Karpas-422 (cell line): ENCODE measurements around the gene STX18. TPM values are rescaled to one million over a fixed set of nuclear protein-coding genes. Genes with fewer than 3 reads are reported as not detected.

Source experiments
- DNase-seq: peaks from one replicate; pipeline ENCODE4 v3.0.0-alpha.2; 2015
- H2AFZ ChIP-seq: fragments of 200-600 bp; sonication (generic); 2 replicates; pipeline ENCODE4 v1.6.1; 2014; ENCODE audit warnings: antibody characterized with exemption, low read length, mixed read lengths
- H3K27ac ChIP-seq: fragments of 200-600 bp; sonication (generic); 2 replicates; pipeline ENCODE4 v1.5.1; 2014; ENCODE audit warnings: mild to moderate bottlenecking, low read length, moderate library complexity
- H3K27me3 ChIP-seq: fragments of 200-600 bp; sonication (generic); 2 replicates; pipeline ENCODE4 v1.6.1; 2014; ENCODE audit warnings: low read length, mixed read lengths
- H3K36me3 ChIP-seq: fragments of 200-600 bp; sonication (generic); 2 replicates; pipeline ENCODE4 v1.6.1; 2014; ENCODE audit warnings: low read length, mixed read lengths; ENCODE audit not compliant: insufficient read depth
- H3K4me1 ChIP-seq: fragments of 200-600 bp; sonication (generic); 2 replicates; pipeline ENCODE4 v1.6.1; 2014; ENCODE audit warnings: mild to moderate bottlenecking, low read length, mixed read lengths
- H3K4me2 ChIP-seq: fragments of 200-600 bp; sonication (generic); 2 replicates; pipeline ENCODE4 v1.6.1; 2014; ENCODE audit warnings: low read length, low read depth, mild to moderate bottlenecking; ENCODE audit not compliant: poor library complexity, severe bottlenecking
- H3K4me3 ChIP-seq: fragments of 200-600 bp; sonication (generic); 2 replicates; pipeline ENCODE4 v1.5.1; 2014; ENCODE audit warnings: mild to moderate bottlenecking, antibody characterized with exemption, low read length, mixed read lengths
- H3K79me2 ChIP-seq: fragments of 200-600 bp; sonication (generic); 2 replicates; pipeline ENCODE4 v1.6.1; 2014; ENCODE audit warnings: mild to moderate bottlenecking, low read length, mixed read lengths
- H3K9ac ChIP-seq: fragments of 200-600 bp; sonication (generic); 2 replicates; pipeline ENCODE4 v1.6.0; 2014; ENCODE audit warnings: low read length
- H3K9me2 ChIP-seq: fragments of 200-600 bp; sonication (generic), shearing (Covaris generic); replicated peaks from 2 replicates; pipeline ENCODE4 v1.6.0; 2014; ENCODE audit warnings: mild to moderate bottlenecking, low read length, moderate library complexity; ENCODE audit not compliant: insufficient read depth
- H3K9me3 ChIP-seq: fragments of 300-700, 200-600 bp; sonication (generic); 2 replicates; pipeline ENCODE4 v1.6.1; 2014; ENCODE audit warnings: low read length, mixed read lengths
- H4K20me1 ChIP-seq: fragments of 200-600 bp; sonication (generic); 2 replicates; pipeline ENCODE4 v1.6.1; 2014; ENCODE audit warnings: mild to moderate bottlenecking, antibody characterized with exemption, low read length, low read depth; ENCODE audit not compliant: insufficient read depth
- total RNA-seq: library from RNA; depleted of rRNA; stranded (reverse); fragments of >200 nt; shearing (Covaris generic); gene quantifications from 2 replicates; pipeline ENCODE4 v1.2.3, GENCODE V29; 2014; ENCODE audit warnings: low replicate concordance

The STX18 gene
- total RNA-seq, 1 experiment from 2014 or later = 17.9 TPM

- Histone ChIP-seq H2AFZ (no peak overlapping the region), H3K4me1 (peaks cover 41% of the 10 kb centered on the region), H3K9me2 (no peaks in the 10 kb centered on the region), H3K79me2 (peaks cover 41% of the 10 kb centered on the region), H3K36me3 (no peaks in the 10 kb centered on the region), H3K9me3 (no peaks in the 10 kb centered on the region), H3K4me2 (peak overlapping the region; percentile 81), H3K27me3 (no peaks in the 10 kb centered on the region), H3K9ac (no peak overlapping the region), H3K4me3 (no peak overlapping the region), H4K20me1 (peaks cover 53% of the 10 kb centered on the region), H3K27ac (no peak overlapping the region)
- no peak for DNase-seq
These were observed 51.0 kb downstream of the STX18 start for GRCh38 chr4:4490816-4491215.

- Histone ChIP-seq H3K9me2 (no peaks in the 10 kb centered on the region), H3K9me3 (no peaks in the 10 kb centered on the region), H3K4me3 (no peak overlapping the region), H3K27me3 (no peaks in the 10 kb centered on the region), H3K4me1 (peaks cover 41% of the 10 kb centered on the region), H3K4me2 (no peak overlapping the region), H3K9ac (no peak overlapping the region), H3K36me3 (no peaks in the 10 kb centered on the region), H4K20me1 (peaks cover 57% of the 10 kb centered on the region), H3K79me2 (peaks cover 49% of the 10 kb centered on the region), H3K27ac (no peak overlapping the region), H2AFZ (no peak overlapping the region)
- no peak for DNase-seq
These were observed 51.8 kb downstream of the STX18 start for GRCh38 chr4:4490041-4490440.

GRCh38 chr4:4488405-4489404 is 53.1 kb downstream of the STX18 start:
- Histone ChIP-seq H3K9me3 (no peaks in the 10 kb centered on the region), H2AFZ (no peak overlapping the region), H3K27me3 (no peaks in the 10 kb centered on the region), H3K4me1 (peaks cover 41% of the 10 kb centered on the region), H3K9me2 (no peaks in the 10 kb centered on the region), H3K36me3 (no peaks in the 10 kb centered on the region), H3K4me3 (no peak overlapping the region), H3K79me2 (peaks cover 53% of the 10 kb centered on the region), H3K4me2 (peak overlapping the region; percentile 15), H3K9ac (no peak overlapping the region), H3K27ac (0 out of 2 replicates have a peak overlapping the region, but pooled peaks have one; percentile 24), H4K20me1 (peaks cover 55% of the 10 kb centered on the region)
- DNase-seq = peak; percentile 91

- H3K79me2 ChIP-seq = peaks cover 64% of the 10 kb centered on the region
- H3K36me3 ChIP-seq = no peaks in the 10 kb centered on the region
- H3K4me3 ChIP-seq = no peak overlapping the region
- H2AFZ ChIP-seq = no peak overlapping the region
- peaks cover 34% of the 10 kb centered on the region for H3K4me1 ChIP-seq
- no peak for DNase-seq
- no peaks in the 10 kb centered on the region for H3K9me2 ChIP-seq
- H3K27me3 ChIP-seq = no peaks in the 10 kb centered on the region
- H4K20me1 ChIP-seq = peaks cover 58% of the 10 kb centered on the region
- H3K9ac ChIP-seq = no peak overlapping the region
- no peaks in the 10 kb centered on the region for H3K9me3 ChIP-seq
- H3K27ac ChIP-seq = no peak overlapping the region
- H3K4me2 ChIP-seq = no peak overlapping the region
These were observed 54.9 kb downstream of the STX18 start for GRCh38 chr4:4486969-4487368.

GRCh38 chr4:4485806-4486205 is 56.0 kb downstream of the STX18 start:
- no peak overlapping the region for H3K4me3 ChIP-seq
- no peak overlapping the region for H3K27ac ChIP-seq
- no peak overlapping the region for H2AFZ ChIP-seq
- no peak for DNase-seq
- H4K20me1 ChIP-seq = peaks cover 61% of the 10 kb centered on the region
- H3K36me3 ChIP-seq = no peaks in the 10 kb centered on the region
- no peaks in the 10 kb centered on the region for H3K9me2 ChIP-seq
- no peak overlapping the region for H3K9ac ChIP-seq
- H3K27me3 ChIP-seq = no peaks in the 10 kb centered on the region
- H3K79me2 ChIP-seq = peaks cover 72% of the 10 kb centered on the region
- H3K4me2 ChIP-seq = no peak overlapping the region
- H3K4me1 ChIP-seq = peaks cover 34% of the 10 kb centered on the region
- no peaks in the 10 kb centered on the region for H3K9me3 ChIP-seq

GRCh38 chr4:4481399-4481994 is 60.4 kb downstream of the STX18 start:
- DNase-seq = no peak
- Histone ChIP-seq H3K79me2 (peaks cover 92% of the 10 kb centered on the region), H3K36me3 (no peaks in the 10 kb centered on the region)

GRCh38 chr4:4480685-4481398 is 61.0 kb downstream of the STX18 start:
- Histone ChIP-seq H3K4me1 (peaks cover 14% of the 10 kb centered on the region), H3K27me3 (no peaks in the 10 kb centered on the region), H3K9me3 (no peaks in the 10 kb centered on the region), H3K36me3 (no peaks in the 10 kb centered on the region), H2AFZ (no peak overlapping the region), H3K9ac (no peak overlapping the region), H3K4me2 (no peak overlapping the region), H3K79me2 (peaks cover 91% of the 10 kb centered on the region), H3K9me2 (no peaks in the 10 kb centered on the region), H3K4me3 (no peak overlapping the region), H4K20me1 (peaks cover 27% of the 10 kb centered on the region), H3K27ac (no peak overlapping the region)
- no peak for DNase-seq

More at GRCh38 chr4:4481399-4481994, 60.4 kb downstream of the STX18 start:
- no peak overlapping the region for H3K9ac ChIP-seq
- H4K20me1 ChIP-seq = peaks cover 33% of the 10 kb centered on the region
- H3K27ac ChIP-seq = no peak overlapping the region
- H2AFZ ChIP-seq = no peak overlapping the region
- no peaks in the 10 kb centered on the region for H3K9me3 ChIP-seq
- H3K4me2 ChIP-seq = no peak overlapping the region
- H3K27me3 ChIP-seq = no peaks in the 10 kb centered on the region
- no peaks in the 10 kb centered on the region for H3K9me2 ChIP-seq
- H3K4me1 ChIP-seq = peaks cover 14% of the 10 kb centered on the region
- no peak overlapping the region for H3K4me3 ChIP-seq

- Histone ChIP-seq H3K27ac (no peak overlapping the region), H3K79me2 (peaks cover 91% of the 10 kb centered on the region), H3K4me1 (peaks cover 14% of the 10 kb centered on the region), H3K27me3 (no peaks in the 10 kb centered on the region), H2AFZ (no peak overlapping the region), H3K9me2 (no peaks in the 10 kb centered on the region), H3K4me2 (no peak overlapping the region), H3K36me3 (no peaks in the 10 kb centered on the region), H3K4me3 (no peak overlapping the region), H3K9ac (no peak overlapping the region), H4K20me1 (peaks cover 25% of the 10 kb centered on the region), H3K9me3 (no peaks in the 10 kb centered on the region)
- no peak for DNase-seq
These were observed 61.6 kb downstream of the STX18 start for GRCh38 chr4:4480205-4480604.
